ENCODE results near the gene CYFIP1.

The CYFIP1 gene

DNA sequence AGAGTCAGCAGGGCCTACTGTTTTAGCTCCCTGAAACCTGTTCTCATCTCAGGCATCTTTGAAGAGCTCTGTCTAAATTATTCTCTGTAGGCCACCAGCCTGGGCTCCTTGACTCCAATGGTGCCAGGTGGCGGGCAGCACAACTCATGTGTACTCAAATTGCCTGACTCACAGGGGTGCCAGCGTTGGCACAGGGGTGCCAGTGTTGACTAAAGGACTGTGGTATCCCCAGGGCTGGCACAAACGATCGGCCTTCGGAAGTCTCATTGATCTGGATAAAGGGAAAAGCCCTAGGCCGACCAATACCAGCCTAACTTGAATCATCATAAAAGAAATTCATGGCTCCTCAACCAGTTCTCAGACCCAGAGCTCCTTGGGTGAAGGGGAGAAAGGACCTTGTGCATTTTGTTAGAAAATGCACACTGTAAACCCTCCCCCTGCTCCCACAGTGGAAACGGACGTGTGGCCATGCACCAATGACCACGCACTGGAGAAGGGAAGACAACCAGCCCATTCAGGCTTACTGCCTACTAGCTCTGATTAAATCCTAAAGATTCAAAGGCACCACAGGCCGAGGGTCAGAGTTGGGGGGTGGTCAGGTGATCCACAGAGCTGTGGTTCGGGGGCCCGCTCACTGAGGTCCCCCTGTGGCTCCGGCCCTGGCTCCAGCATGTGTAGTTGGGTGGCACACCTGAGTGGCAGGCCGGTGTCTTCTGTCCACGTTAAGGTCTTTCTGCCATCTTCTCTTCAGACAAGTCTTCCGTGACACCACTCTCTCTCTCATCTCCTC, 72.8 kb downstream of the CYFIP1 start:
- no peak for DNase-seq (ENCODE audit: extremely low read depth, low read depth)
- TF ChIP-seq, protein P1, sequence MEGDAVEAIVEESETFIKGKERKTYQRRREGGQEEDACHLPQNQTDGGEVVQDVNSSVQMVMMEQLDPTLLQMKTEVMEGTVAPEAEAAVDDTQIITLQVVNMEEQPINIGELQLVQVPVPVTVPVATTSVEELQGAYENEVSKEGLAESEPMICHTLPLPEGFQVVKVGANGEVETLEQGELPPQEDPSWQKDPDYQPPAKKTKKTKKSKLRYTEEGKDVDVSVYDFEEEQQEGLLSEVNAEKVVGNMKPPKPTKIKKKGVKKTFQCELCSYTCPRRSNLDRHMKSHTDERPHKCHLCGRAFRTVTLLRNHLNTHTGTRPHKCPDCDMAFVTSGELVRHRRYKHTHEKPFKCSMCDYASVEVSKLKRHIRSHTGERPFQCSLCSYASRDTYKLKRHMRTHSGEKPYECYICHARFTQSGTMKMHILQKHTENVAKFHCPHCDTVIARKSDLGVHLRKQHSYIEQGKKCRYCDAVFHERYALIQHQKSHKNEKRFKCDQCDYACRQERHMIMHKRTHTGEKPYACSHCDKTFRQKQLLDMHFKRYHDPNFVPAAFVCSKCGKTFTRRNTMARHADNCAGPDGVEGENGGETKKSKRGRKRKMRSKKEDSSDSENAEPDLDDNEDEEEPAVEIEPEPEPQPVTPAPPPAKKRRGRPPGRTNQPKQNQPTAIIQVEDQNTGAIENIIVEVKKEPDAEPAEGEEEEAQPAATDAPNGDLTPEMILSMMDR (IDR thresholded peaks at IDR 0.05; ENCODE audit: low read depth, low read length) = no peak

GRCh38 chr15:22904736-22905135, 75.4 kb downstream of the CYFIP1 start:
- TF ChIP-seq, protein P1 (IDR thresholded peaks at IDR 0.05; ENCODE audit: low read depth, low read length) = no peak
- no peak for DNase-seq (ENCODE audit: extremely low read depth, low read depth)

DNA sequence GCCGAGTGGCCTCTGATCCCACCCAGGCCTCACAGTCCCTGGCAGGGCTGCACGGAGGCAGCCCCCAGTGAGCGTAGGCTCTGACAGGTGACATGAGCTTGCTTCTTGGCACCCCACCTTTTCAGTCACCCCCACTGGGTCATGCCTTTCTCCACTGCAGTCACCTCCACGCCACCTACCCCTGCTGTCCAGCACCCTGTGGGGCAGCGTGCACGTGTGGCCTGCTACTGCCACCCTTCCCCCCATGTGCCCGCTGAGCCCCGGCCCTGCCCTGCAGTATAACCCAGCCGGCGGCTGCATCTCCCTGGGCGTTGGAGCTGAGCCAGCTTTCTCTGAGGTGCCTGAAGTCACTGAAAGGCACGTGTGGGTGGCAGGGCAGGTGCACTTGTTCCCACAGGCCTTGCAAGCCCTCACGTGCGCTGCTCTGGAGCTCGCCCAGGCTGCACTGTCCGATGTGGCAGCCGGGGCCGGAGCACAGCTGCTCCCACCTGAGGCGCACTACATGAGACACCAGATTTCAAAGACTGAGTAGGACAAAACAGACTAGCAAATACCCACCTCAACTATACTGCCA, 76.1 kb downstream of the CYFIP1 start:
- TF ChIP-seq, protein P1 (IDR thresholded peaks at IDR 0.05; ENCODE audit: low read depth, low read length) = no peak
- no peak for DNase-seq (ENCODE audit: extremely low read depth, low read depth)

DNA sequence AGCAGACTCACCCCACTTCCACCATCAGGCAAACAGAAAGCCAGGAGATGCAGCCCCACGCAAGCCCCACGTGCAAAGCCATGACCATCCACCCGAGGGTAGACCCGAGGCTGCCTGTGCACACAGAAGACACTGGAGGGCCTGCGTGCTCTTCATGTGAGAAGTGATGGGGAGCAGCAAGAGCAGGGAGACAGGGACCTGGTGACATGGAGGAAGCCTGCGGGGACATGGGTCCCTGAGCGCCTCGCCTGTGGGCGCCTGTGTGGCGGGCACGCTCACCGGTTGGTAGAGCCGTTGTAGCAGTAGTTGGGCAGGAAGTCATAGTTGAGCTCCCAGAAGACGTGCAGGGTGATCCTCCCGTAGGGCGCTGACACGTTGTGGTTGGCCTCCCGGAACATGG, 76.7 kb downstream of the CYFIP1 start:
- no peak for DNase-seq (ENCODE audit: extremely low read depth, low read depth)
- TF ChIP-seq, protein P1 (IDR thresholded peaks at IDR 0.05; ENCODE audit: low read depth, low read length) = no peak

DNA sequence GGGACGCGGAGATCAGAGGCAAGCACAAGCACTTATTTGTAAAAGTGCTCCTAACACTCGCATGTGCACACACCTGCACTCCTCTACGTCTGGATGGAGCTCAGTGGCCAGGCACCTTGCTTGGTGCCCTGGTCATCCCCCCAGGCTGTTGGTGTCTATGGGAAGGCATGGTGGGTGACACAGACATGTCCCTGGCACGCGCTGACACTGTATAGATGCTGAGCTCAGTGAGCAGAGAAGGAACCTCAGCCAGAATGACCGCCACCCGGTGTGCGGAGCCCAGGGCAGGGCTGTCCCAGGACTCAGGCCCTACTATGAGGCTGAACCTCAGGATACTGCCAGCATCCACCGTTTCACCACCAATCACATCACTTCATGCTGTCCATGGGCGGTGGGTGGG, 77.2 kb downstream of the CYFIP1 start:
- DNase-seq (ENCODE audit: extremely low read depth, low read depth) = no peak
- TF ChIP-seq, protein P1 (IDR thresholded peaks at IDR 0.05; ENCODE audit: low read depth, low read length) = no peak

DNA sequence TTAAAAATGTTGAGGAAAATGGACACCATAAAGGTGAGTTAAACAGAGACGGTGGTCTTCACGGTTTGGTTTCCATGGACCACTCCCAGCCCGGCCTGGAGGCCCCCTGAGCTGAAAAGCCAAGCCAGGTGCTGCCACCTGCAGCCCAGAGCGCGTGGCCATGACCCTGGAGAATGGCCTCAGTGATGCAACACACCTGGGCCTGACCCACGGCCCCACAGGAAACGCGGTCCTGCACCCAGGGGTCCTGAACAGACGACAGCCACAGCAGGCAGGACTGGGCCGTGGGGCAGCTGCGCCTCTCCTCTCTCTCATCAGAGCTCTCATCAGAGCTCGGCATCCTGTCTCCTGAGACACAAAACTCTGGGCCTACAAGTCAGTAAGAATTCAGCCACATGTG, 77.6 kb downstream of the CYFIP1 start:
- DNase-seq (ENCODE audit: extremely low read depth, low read depth) = no peak
- TF ChIP-seq, protein P1 (IDR thresholded peaks at IDR 0.05; ENCODE audit: low read depth, low read length) = no peak

DNA sequence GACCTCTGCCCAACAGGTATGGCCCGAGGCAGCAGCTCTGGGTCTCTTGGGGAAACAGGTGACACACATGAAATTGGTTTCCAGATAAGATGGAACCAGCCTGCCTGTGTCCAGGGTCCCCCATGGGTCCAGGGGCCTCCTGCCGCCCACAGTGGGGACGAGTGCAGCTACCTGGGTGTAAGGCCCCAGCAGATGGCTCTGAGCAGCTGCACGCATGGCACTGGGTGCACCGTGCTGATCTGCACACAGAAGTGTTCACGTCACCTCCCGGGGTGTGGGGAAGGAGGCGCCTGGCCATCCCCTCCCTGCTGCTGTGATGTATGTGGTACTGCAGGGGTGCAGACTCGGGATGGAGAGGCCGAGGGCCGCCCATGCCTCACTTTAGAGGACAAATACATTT, 78.1 kb downstream of the CYFIP1 start:
- TF ChIP-seq, protein P1 (IDR thresholded peaks at IDR 0.05; ENCODE audit: low read depth, low read length) = no peak
- no peak for DNase-seq (ENCODE audit: extremely low read depth, low read depth)
